Measurements from ENCODE around the gene UBIAD1.
"Not testable (repeated sequence)": the region's sequence is repeated elsewhere in the genome, so short reads cannot be mapped to it uniquely, and the experiment has no call there.

Gene UBIAD1

DNA sequence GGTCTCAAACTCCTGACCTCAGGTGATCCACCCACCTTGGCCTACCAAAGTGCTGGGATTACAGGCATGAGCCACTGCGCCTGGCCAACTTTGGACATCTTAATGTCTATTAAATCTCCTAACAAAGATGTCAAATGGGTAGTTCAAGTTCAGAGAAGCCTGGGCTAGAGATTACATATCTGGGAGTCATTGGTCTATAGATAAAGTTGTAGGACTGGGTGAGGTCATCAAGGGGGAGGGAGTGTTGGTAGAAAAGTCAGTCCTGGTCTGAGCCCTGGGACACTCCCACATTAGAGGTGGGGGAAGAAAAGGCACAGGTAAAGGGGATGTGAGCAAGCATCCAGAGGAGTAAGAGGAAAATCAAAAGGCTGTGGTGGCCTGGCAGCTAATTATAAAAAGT is 6.6 kb downstream of the UBIAD1 start:
- DNase-seq: no peak

DNA sequence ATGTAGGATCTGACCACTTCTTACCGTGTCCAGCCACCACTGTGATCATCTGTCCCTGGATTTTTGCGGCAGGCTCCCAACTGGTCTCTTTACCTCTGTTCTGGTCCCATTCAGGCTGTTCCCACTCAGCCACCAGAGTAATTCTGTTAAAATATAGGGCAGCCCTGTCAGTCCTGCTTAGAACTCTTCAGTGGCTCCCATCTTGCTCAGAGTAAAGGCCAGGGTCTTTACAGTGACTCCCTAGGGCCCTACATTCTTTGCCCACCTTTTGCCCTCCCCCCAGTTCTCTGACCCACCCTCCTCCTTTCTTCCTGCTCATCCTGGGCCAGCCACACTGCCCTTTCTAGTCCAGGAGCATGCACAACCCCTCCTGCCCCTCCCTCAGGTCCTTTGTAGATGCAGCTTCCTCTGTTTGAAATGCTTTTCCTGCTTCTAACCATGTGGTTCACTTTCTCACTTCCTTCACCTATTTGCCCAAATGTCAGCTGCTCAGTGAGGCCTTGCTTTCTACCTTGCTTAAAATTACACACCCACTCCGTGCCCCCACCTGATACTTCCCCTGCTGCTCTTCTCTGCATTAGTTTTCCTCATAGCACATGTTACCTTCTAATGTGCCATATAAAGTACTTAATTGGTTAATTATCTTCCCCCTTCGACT is 7.8 kb downstream of the UBIAD1 start:
- peak in 9 of 56 donors; percentile 0 to 31 (median 6) for DNase-seq

DNA sequence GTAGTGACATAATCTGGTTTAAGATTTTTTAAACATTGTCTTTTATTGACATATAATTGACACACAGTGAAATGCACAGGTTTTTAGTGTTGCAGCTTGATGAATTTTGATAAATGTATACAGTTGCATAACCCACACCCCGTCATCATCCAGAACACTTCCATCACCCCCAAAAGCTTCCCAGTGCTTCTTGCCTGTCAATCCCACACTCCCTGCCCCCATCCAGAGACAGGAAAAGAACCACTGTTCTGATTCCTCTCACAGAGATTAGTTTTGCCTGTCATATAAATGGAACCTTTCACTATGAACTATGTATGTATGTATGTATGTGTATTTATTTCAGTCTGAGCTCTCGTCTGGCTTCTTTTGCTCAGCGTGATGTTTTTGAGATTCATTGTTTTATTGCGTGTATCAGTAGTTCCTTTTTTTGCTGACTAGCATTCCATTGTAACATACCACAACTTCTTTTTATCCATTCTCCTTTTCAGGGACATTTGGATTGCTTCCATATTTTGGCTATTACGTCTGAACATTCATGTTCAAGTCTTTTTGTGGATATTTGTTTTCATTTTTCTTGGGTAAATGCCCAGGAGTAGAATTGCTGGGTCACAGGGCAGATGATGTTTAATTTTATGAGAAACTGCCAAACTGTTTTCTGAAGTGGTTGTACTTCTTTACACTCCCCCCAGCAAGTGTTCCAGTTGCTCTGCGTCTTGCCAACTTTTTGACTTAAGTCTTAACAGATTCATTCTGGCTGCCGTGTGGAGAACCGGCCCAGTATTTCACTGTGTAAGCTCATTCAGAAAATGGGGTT is 8.7 kb downstream of the UBIAD1 start:
- peak in 10 of 56 donors; percentile 3 to 30 (median 18) for DNase-seq

- DNase-seq: no peak
These were observed 10.2 kb downstream of the UBIAD1 start for GRCh38 chr1:11283151-11283550.

DNA sequence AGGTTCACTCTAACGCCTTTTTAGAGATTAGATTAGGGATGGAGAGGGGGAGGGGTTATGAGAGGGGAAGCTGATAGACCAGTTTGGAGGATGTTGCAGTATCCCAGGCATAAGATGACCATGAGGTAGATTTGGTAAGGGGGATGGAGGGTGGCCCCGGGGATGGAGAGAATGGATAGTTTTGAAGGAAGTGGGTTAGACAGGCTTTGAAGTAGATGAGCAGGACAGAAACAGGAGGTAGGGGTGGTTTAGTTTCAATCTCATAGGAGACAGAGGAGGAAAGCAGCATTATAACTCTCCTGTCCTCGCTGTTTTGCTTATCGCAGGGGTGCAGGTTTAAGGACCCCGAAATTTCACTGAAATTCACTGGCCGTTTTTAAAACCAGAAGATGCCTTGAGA is 11.8 kb downstream of the UBIAD1 start:
- no peak for DNase-seq

- DNase-seq: peak in 23 of 56 donors; percentile 2 to 57 (median 13)
These were observed 13.1 kb downstream of the UBIAD1 start for GRCh38 chr1:11285883-11286734.

- DNase-seq: no peak
These were observed 13.9 kb downstream of the UBIAD1 start for GRCh38 chr1:11286735-11287410.

GRCh38 chr1:11289064-11289463 is 16.1 kb downstream of the UBIAD1 start:
- no peak for DNase-seq

- DNase-seq: no peak
These were observed 18.1 kb downstream of the UBIAD1 start for GRCh38 chr1:11291049-11291448.

DNA sequence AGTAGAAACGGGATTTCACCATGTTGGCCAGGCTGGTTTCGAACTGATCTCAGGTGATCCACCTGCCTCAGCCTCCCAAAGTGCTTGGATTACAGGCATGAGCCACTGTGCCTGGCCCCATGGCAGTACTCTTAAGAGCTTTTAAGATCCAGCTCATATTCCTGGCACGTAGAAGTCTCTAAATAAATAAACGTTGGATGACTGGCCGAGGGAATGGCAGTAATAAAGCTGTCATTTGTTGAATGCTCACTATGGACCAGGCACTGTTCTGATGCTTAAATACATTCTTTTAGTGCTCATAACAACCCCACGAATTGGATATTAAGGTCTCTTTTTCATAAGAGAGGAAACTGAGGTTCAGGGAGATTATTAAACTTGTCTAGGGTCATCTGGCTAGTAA is 20.9 kb downstream of the UBIAD1 start:
- no peak for DNase-seq

- DNase-seq: no peak
These were observed 22.0 kb downstream of the UBIAD1 start for GRCh38 chr1:11294951-11295350.

DNA sequence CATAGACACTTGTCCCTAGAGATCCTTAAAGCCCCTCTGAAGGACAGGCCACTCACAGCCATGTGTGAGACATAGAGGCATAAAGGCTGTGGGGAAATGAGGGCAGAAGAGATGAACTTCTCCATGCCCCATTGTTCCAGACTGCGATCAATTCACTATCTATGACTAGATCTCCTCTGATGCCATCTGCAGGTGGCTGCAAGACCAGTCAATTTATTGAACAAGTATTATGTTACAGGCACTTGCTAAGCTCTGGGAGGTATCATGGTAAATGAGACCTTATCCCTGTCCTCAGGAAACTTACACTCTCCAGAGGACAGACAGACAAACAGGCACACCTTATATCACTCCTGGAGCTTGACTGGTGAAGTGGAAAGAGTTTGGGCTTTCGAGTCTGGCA is 22.9 kb downstream of the UBIAD1 start:
- no peak for DNase-seq

DNA sequence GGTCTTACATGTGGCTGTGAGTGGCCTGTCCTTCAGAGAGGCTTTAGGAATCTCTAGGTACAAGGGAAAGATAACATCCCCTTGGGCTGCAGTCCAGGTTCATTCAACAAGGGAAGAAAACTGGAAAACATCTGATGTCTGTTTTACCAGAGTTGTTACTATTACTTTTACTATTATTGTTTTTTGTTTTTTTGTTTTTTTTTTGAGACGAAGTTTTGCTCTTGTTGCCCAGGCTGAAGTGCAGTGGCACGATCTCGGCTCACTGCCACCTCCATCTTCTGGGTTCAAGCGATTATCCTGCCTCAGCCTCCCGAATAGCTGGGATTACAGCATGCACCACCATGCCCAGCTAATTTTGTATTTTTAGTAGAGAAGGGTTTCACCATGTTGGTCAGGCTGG is 24.8 kb downstream of the UBIAD1 start:
- DNase-seq: not testable (repeated sequence)

- DNase-seq: no peak
These were observed 25.6 kb downstream of the UBIAD1 start for GRCh38 chr1:11298390-11299224.

GRCh38 chr1:11299225-11299574 is 26.2 kb downstream of the UBIAD1 start:
- no peak for DNase-seq

GRCh38 chr1:11301601-11302000 is 28.6 kb downstream of the UBIAD1 start:
- DNase-seq: peak in 48 of 56 donors; percentile 8 to 85 (median 54)

- no peak for DNase-seq
These were observed 29.4 kb downstream of the UBIAD1 start for GRCh38 chr1:11302366-11302765.

- DNase-seq: not testable (repeated sequence)
These were observed 32.5 kb downstream of the UBIAD1 start for GRCh38 chr1:11305516-11305915.

DNA sequence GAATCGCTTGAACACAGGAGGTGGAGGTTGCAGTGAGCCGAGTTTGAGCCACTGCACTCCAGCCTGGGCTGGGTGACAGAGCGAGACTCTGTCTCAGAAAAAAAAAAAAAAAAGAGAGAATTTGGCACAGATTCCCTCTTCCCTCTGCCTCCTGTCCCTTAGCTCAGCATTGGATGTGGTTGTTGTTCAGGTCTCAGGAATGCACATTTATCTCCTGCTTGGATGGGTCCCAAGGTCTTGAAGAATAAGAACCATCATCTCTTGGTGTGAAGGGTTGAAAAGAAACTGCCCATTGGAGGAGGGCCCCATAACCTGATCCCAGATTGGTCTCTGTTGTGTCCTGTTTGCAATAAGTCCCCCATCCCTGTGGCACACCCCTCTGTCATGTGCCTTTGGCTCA is 34.9 kb downstream of the UBIAD1 start:
- no peak for DNase-seq

- DNase-seq: no peak
These were observed 35.8 kb downstream of the UBIAD1 start for GRCh38 chr1:11308699-11309224.

All from nucleus accumbens (tissue), 56 donors.